HepG2 (cell line): ENCODE results near the gene SSTR5. TPM values are rescaled to one million over a fixed set of nuclear protein-coding genes. Genes with fewer than 3 reads are reported as not detected.

Source experiments
- ATAC-seq: fragments of 200-7000 bp; cut with Tn5 transposase; 3 replicates; pipeline ENCODE4 v1.9.1; 2020; ENCODE audit warnings: mild to moderate bottlenecking, moderate library complexity
- BruUV-seq: library from RNA; stranded (reverse); fragments of 400-500 nt; replicated peaks from 2 replicates; lab custom pipeline; 2021; lab: Mats Ljungman, UMichigan
- CTCF ChIA-PET: fragments of 300-600 bp; formaldehyde crosslinking; extraction: SDS; loops from one replicate; lab custom pipeline; 2021; ENCODE audit warnings: low total read pairs, inconsistent platforms, low intra/inter-chr PET ratio; lab: Yijun Ruan, JAX
- POLR2A ChIA-PET: fragments of 350-600 bp; sonication (Branson Sonifier 250); formaldehyde crosslinking; loops from one replicate; lab custom pipeline; 2020; ENCODE audit warnings: antibody characterized with exemption, inconsistent platforms; lab: Yijun Ruan, JAX
- DNase-seq: peaks from one replicate; pipeline ENCODE4 v3.0.0-alpha.2; 2015; ENCODE audit warnings: low spot score
- FAIRE-seq: peaks from 3 replicates; lab custom pipeline; 2011; peaks lifted over from hg19 to GRCh38; lab: Jason Lieb, UNC
- H2AFZ ChIP-seq: one replicate; pipeline ENCODE4 v1.6.1; 2011; ENCODE audit warnings: low read length, inconsistent platforms
- H3K27ac ChIP-seq: fragments of 300-600 bp; 3 replicates; pipeline ENCODE4 v1.8.0; 2011; ENCODE audit warnings: mixed run types, mild to moderate bottlenecking, mixed read lengths, low read length, inconsistent platforms; ENCODE audit not compliant: insufficient read depth; ENCODE audit errors: extremely low read length
- H3K27me3 ChIP-seq, 2 experiments: fragments of 200-600 bp in 1 of 2; 2 replicates in 1 of 2; 3 replicates in 1 of 2; pipeline versions ENCODE4 v1.6.0 to v1.8.0; 2011; ENCODE audit warnings: low read length in 2 of 2, mild to moderate bottlenecking in 2 of 2, moderate library complexity in 2 of 2, inconsistent platforms in 1 of 2; ENCODE audit not compliant: insufficient read depth in 2 of 2, control insufficient read depth in 1 of 2
- H3K36me3 ChIP-seq, 2 experiments: fragments of 200-600 bp in 1 of 2; replicated peaks in 1 of 2; 2 replicates in 1 of 2; 3 replicates in 1 of 2; pipeline versions ENCODE4 v1.5.1 to v1.8.0; 2011; ENCODE audit warnings: low read length in 2 of 2, inconsistent platforms in 1 of 2; ENCODE audit not compliant: insufficient read depth in 2 of 2, control insufficient read depth in 1 of 2
- H3K4me1 ChIP-seq: 2 replicates; pipeline ENCODE4 v1.5.1; 2012; ENCODE audit warnings: low read length, inconsistent platforms; ENCODE audit not compliant: insufficient read depth
- H3K4me2 ChIP-seq: 2 replicates; pipeline ENCODE4 v1.6.0; 2011; ENCODE audit warnings: low read depth, low read length, inconsistent platforms
- H3K4me3 ChIP-seq, 3 experiments: fragments of 200-600 bp in 1 of 3; sonication (generic), shearing (Covaris generic) in 1 of 3; replicated peaks in 1 of 3; 2 replicates each; pipeline ENCODE4 v1.5.1; 2011 to 2016; ENCODE audit warnings: low read length in 3 of 3, inconsistent platforms in 2 of 3, low read depth in 2 of 3, mild to moderate bottlenecking in 2 of 3, control low read depth in 1 of 3, mixed read lengths in 1 of 3; ENCODE audit not compliant: insufficient read depth in 1 of 3
- H3K79me2 ChIP-seq: one replicate; pipeline ENCODE4 v1.6.1; 2011; ENCODE audit warnings: low read length, inconsistent platforms; ENCODE audit not compliant: insufficient read depth
- H3K9ac ChIP-seq: 2 replicates; pipeline ENCODE4 v1.6.0; 2011; ENCODE audit warnings: mild to moderate bottlenecking, low read depth, low read length, inconsistent platforms; ENCODE audit not compliant: insufficient read depth
- H3K9me3 ChIP-seq: 2 replicates; pipeline ENCODE4 v1.5.1; 2012; ENCODE audit warnings: mild to moderate bottlenecking, low read length
- H4K20me1 ChIP-seq: 2 replicates; pipeline ENCODE4 v1.6.0; 2011; ENCODE audit warnings: inconsistent platforms, mild to moderate bottlenecking, low read length, moderate library complexity; ENCODE audit not compliant: insufficient read depth
- EZH2 ChIP-seq: conservative IDR thresholded peaks from 2 replicates; pipeline ENCODE4 v1.6.1; 2012; ENCODE audit warnings: mild to moderate bottlenecking, low read depth, low read length, moderate library complexity
- GABPB1 ChIP-seq: IDR thresholded peaks from 2 replicates; pipeline ENCODE4 v1.6.1; 2016; ENCODE audit warnings: mild to moderate bottlenecking, missing genetic modification reagents, moderate library complexity, missing compliant biosample characterization
- KDM2A ChIP-seq: sonication (generic); formaldehyde crosslinking; IDR thresholded peaks from 2 replicates; pipeline ENCODE4 v1.4.0; 2020; ENCODE audit warnings: low read depth, missing genetic modification reagents, borderline replicate concordance
- RBM22 ChIP-seq: fragments of 200-400 bp; formaldehyde crosslinking; optimal IDR thresholded peaks from 2 replicates; pipeline ENCODE3; 2017; ENCODE audit warnings: mild to moderate bottlenecking, low read length, moderate library complexity
- ZNF326 ChIP-seq: sonication (generic); formaldehyde crosslinking; IDR thresholded peaks from 2 replicates; pipeline ENCODE4 v1.4.0; 2020; ENCODE audit warnings: missing genetic modification reagents, borderline replicate concordance
- ZNF557 ChIP-seq: sonication (generic); formaldehyde crosslinking; IDR thresholded peaks from 2 replicates; pipeline ENCODE4 v1.4.0; 2020; ENCODE audit warnings: missing genetic modification reagents
- WGBS: methylation state at CpG from one replicate; pipeline ENCODE4 v1.1.6; 2017; ENCODE audit warnings: low lambda C conversion rate; 5-methylcytosine and 5-hydroxymethylcytosine counted together
- in situ Hi-C: cut with HindIII; loops from 2 replicates; pipeline ENCODE4 v1.10.0; 2017; ENCODE audit warnings: low pct_unique_long_range_greater_than_20kb; ENCODE audit not compliant: extremely low pct_ligation_motif_present
- intact Hi-C: fragments of 100-400 bp; cut with micrococcal nuclease; formaldehyde crosslinking; loops from one replicate; pipeline ENCODE4 v1.10.0; 2022; ENCODE audit not compliant: unreplicated experiment
- polyA plus RNA-seq, 8 experiments: library from polyadenylated mRNA; depleted of rRNA in 3 of 8; stranded (reverse) in 7 of 8; unstranded in 1 of 8; fragments of >200 nt; fragmentation: Illumina TruSeq in 4 of 8; extraction: Trizol in 4 of 8; gene quantifications; 2 replicates each; pipeline versions ENCODE4 v1.2.1 to v1.2.3, GENCODE V29; 2011 to 2016; ENCODE audit warnings: low read depth in 4 of 8, missing spikeins in 1 of 8, mixed read lengths in 1 of 8; ENCODE audit not compliant: insufficient read depth in 1 of 8
- total RNA-seq, 5 experiments: library from RNA; depleted of rRNA; stranded (reverse); fragments of >200 nt; fragmentation: Illumina TruSeq; extraction: Trizol; gene quantifications; 2 replicates each; pipeline ENCODE4 v1.2.3, GENCODE V29; 2016; ENCODE audit warnings: low read depth in 1 of 5
- TF ChIP-seq, protein P1 (sequence below): sonication (generic); formaldehyde crosslinking; IDR thresholded peaks from 2 replicates; pipeline ENCODE4 v1.4.0; 2020; ENCODE audit warnings: missing genetic modification reagents
- TF ChIP-seq, protein P2 (sequence below): sonication (generic); formaldehyde crosslinking; IDR thresholded peaks from 2 replicates; pipeline ENCODE4 v1.8.1; 2023; ENCODE audit warnings: mild to moderate bottlenecking, missing genetic modification reagents
- TF ChIP-seq, protein P3 (sequence below): sonication (generic); formaldehyde crosslinking; IDR thresholded peaks from 2 replicates; pipeline ENCODE4 v1.5.0; 2020; ENCODE audit warnings: mild to moderate bottlenecking, missing genetic modification reagents, moderate library complexity

The SSTR5 gene
- total and polyA plus RNA-seq, 2 of the 13 experiments (the other 11 are each of a cell fraction or from before 2014, with no cell fraction given), result 0.20 to 0.49 TPM

DNA sequence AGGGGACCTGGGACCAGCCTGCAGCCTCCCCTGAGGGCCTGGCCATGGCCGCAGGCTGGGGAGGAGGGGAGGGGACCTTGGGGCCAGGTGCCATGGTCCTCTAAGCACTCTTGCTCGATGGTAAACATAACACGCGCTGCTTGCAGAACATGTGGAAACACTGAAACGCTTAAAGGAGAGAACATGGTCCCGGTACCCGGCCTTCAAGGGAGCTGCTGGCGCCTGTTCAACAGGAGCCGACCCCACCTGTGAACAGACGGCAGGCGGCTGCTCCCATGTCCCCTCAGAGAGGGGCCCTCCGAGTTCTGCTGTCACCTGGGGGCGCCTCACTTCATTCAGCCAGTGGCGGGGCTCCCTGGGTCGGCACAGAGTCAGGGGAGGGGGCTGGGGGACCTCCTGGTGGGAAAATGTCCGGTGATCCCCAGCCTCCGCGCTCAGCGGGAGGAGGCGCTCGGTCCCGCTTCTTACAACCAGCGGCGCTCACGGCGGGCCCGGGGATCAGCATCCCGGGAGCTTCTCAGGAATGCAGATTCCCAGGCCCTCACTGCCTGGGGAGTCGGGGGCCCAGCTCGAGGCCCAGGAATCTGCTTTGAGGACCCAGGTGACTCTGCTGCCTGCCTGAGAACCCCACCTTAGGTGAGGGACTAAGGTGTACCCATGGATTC lies 854 bp upstream of the SSTR5 start:
- no peak for TF ChIP-seq RBM22
- 0 out of 2 replicates have a peak, but pooled peaks have one; percentile 6 for TF ChIP-seq GABPB1
- TF ChIP-seq, protein P1, sequence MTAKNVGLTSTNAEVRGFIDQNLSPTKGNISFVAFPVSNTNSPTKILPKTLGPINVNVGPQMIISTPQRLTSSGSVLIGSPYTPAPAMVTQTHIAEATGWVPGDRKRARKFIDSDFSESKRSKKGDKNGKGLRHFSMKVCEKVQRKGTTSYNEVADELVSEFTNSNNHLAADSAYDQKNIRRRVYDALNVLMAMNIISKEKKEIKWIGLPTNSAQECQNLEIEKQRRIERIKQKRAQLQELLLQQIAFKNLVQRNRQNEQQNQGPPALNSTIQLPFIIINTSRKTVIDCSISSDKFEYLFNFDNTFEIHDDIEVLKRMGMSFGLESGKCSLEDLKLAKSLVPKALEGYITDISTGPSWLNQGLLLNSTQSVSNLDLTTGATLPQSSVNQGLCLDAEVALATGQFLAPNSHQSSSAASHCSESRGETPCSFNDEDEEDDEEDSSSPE (CRISPR knock-in tag), result no peak
- TF ChIP-seq, protein P2, sequence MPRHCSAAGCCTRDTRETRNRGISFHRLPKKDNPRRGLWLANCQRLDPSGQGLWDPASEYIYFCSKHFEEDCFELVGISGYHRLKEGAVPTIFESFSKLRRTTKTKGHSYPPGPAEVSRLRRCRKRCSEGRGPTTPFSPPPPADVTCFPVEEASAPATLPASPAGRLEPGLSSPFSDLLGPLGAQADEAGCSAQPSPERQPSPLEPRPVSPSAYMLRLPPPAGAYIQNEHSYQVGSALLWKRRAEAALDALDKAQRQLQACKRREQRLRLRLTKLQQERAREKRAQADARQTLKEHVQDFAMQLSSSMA, result no peak
- peak; percentile 81 for TF ChIP-seq EZH2
- peak; percentile 32; the same call in 1 of the 2 replicates for TF ChIP-seq ZNF326 (CRISPR knock-in tag)
- TF ChIP-seq ZNF557 (CRISPR knock-in tag), result no peak
- TF ChIP-seq, protein P3, sequence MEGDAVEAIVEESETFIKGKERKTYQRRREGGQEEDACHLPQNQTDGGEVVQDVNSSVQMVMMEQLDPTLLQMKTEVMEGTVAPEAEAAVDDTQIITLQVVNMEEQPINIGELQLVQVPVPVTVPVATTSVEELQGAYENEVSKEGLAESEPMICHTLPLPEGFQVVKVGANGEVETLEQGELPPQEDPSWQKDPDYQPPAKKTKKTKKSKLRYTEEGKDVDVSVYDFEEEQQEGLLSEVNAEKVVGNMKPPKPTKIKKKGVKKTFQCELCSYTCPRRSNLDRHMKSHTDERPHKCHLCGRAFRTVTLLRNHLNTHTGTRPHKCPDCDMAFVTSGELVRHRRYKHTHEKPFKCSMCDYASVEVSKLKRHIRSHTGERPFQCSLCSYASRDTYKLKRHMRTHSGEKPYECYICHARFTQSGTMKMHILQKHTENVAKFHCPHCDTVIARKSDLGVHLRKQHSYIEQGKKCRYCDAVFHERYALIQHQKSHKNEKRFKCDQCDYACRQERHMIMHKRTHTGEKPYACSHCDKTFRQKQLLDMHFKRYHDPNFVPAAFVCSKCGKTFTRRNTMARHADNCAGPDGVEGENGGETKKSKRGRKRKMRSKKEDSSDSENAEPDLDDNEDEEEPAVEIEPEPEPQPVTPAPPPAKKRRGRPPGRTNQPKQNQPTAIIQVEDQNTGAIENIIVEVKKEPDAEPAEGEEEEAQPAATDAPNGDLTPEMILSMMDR (CRISPR knock-in tag), result peak; percentile 15; the same call in 1 of the 2 replicates
- peak; percentile 75 for TF ChIP-seq KDM2A
- 10% methylated on average over 2 of the region's 30 CpGs for WGBS
- Histone ChIP-seq H4K20me1 (peaks cover 5% of the 10 kb centered on the region; the same call in 1 of the 2 replicates), H2AFZ (no peak overlapping the region), H3K36me3 (no peaks in the 10 kb centered on the region), H3K4me1 (peaks cover 12% of the 10 kb centered on the region), H3K4me3 (no peak overlapping the region), H3K4me2 (no peak overlapping the region), H3K27me3 (peaks cover 13 to 71% of the 10 kb centered on the region in 2 experiments; a peak in 4 of 5 replicates), H3K9ac (no peak overlapping the region), H3K27ac (no peak overlapping the region), H3K79me2 (no peaks in the 10 kb centered on the region), H3K9me3 (no peaks in the 10 kb centered on the region)
- in situ Hi-C loops, result no loop called here
- ATAC-seq, result no peak
- POLR2A ChIA-PET, result no interaction called here
- CTCF ChIA-PET, result no interaction called here
- intact Hi-C loops, result no loop called here
- no peak for FAIRE-seq
- DNase-seq, result no peak
- BruUV-seq, result no TSS peak
